Suprapubic skin (tissue), 4 donors: ENCODE data around the gene HDDC3.

ENCODE experiments used
- POLR2A ChIP-seq, 2 donors: fragments of 450-650 bp; IDR thresholded peaks; one replicate each; pipeline ENCODE4 v1.6.1; 2017; ENCODE audit warnings: antibody characterized with exemption in 2 of 2, mild to moderate bottlenecking in 2 of 2, moderate library complexity in 2 of 2
- POLR2AphosphoS5 ChIP-seq, 3 donors: sonication (generic); formaldehyde crosslinking; IDR thresholded peaks; one replicate each; pipeline ENCODE4 v1.6.1; 2017; ENCODE audit warnings: antibody characterized with exemption in 3 of 3
- TF ChIP-seq, protein P1 (sequence below), 2 donors: fragments of 200-600 bp in 1 of 2; fragments of 450-650 bp in 1 of 2; sonication (generic) in 1 of 2; IDR thresholded peaks; one replicate each; pipeline ENCODE4 v1.5.1; 2016 to 2019; ENCODE audit warnings: antibody characterized with exemption in 2 of 2, mild to moderate bottlenecking in 1 of 2, moderate library complexity in 1 of 2

DNA sequence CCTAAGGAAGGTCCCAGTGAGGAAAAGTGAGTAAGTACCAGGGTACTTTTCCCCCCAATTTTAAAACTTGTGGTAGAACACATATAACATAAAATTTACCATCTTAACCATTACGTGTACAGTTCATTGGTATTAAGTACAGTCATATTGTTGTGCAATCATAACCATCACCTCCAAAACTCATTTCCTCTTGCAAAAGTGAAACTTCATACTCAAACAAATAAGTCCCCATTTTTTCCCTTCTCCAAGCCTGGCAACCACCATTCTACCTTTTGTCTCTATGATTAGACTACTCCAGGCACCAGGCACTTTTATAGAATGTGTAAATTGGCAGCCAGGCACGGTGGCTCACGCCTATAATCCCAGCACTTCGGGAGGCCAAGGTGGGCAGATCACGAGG lies 49.8 kb upstream of the HDDC3 start:
- TF ChIP-seq, protein P1, sequence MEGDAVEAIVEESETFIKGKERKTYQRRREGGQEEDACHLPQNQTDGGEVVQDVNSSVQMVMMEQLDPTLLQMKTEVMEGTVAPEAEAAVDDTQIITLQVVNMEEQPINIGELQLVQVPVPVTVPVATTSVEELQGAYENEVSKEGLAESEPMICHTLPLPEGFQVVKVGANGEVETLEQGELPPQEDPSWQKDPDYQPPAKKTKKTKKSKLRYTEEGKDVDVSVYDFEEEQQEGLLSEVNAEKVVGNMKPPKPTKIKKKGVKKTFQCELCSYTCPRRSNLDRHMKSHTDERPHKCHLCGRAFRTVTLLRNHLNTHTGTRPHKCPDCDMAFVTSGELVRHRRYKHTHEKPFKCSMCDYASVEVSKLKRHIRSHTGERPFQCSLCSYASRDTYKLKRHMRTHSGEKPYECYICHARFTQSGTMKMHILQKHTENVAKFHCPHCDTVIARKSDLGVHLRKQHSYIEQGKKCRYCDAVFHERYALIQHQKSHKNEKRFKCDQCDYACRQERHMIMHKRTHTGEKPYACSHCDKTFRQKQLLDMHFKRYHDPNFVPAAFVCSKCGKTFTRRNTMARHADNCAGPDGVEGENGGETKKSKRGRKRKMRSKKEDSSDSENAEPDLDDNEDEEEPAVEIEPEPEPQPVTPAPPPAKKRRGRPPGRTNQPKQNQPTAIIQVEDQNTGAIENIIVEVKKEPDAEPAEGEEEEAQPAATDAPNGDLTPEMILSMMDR (IDR thresholded peaks at IDR 0.05) = no peak
- TF ChIP-seq POLR2AphosphoS5 (IDR thresholded peaks at IDR 0.05) (no peak), POLR2A (IDR thresholded peaks at IDR 0.05) (no peak)
